Breast epithelium (tissue), 4 donors: ENCODE data around the gene OR6C74. TPM values are rescaled to one million over a fixed set of nuclear protein-coding genes. Genes with fewer than 3 reads are reported as not detected.

Source experiments
- DNase-seq, 2 donors: peaks; one replicate each; pipeline ENCODE4 v3.0.0-alpha.2; 2019; ENCODE audit warnings: low spot score in 2 of 2
- H3K27ac ChIP-seq, 2 donors: fragments of 200-600 bp; sonication (generic) in 1 of 2; one replicate each; pipeline ENCODE4 v1.5.1; 2016 to 2019; ENCODE audit warnings: mild to moderate bottlenecking in 1 of 2
- H3K27me3 ChIP-seq, 2 donors: fragments of 200-600 bp; sonication (generic) in 1 of 2; one replicate each; pipeline versions ENCODE4 v1.5.1 to v1.6.0; 2017 to 2019; ENCODE audit warnings: control low read depth in 1 of 2, mild to moderate bottlenecking in 1 of 2
- H3K36me3 ChIP-seq: fragments of 200-600 bp; one replicate; pipeline ENCODE4 v1.5.1; 2019
- H3K4me1 ChIP-seq, 2 donors: fragments of 200-600 bp; sonication (generic); one replicate each; pipeline ENCODE4 v1.5.1; 2016 to 2019; ENCODE audit warnings: control low read depth in 1 of 2
- H3K4me3 ChIP-seq, 3 donors: fragments of 200-600 bp; sonication (generic); 1 replicate in 2 of 3; 2 replicates in 1 of 3; pipeline ENCODE4 v1.5.1; 2016 to 2019; ENCODE audit warnings: mild to moderate bottlenecking in 3 of 3, moderate library complexity in 2 of 3
- H3K9me3 ChIP-seq, 2 donors: fragments of 200-600 bp; sonication (generic) in 1 of 2; one replicate each; pipeline ENCODE4 v1.5.1; 2016 to 2019; ENCODE audit warnings: control low read depth in 1 of 2
- POLR2A ChIP-seq: fragments of 450-650 bp; IDR thresholded peaks from one replicate; pipeline ENCODE4 v1.6.1; 2016; ENCODE audit warnings: antibody characterized with exemption, mild to moderate bottlenecking, moderate library complexity
- POLR2AphosphoS5 ChIP-seq, 3 donors: sonication (generic); formaldehyde crosslinking; IDR thresholded peaks; one replicate each; pipeline ENCODE4 v1.6.1; 2017; ENCODE audit warnings: antibody characterized with exemption in 3 of 3
- intact Hi-C: fragments of 100-400 bp; cut with DNase I; formaldehyde crosslinking; loops from one replicate; pipeline ENCODE4 v1.15.1; 2023; ENCODE audit warnings: low total_unique reads
- total RNA-seq, 3 donors: library from RNA; depleted of rRNA; stranded (reverse); fragments of >200 nt; gene quantifications; one replicate each; pipeline ENCODE4 v1.1.0, GENCODE V29; 2016
- TF ChIP-seq, protein P1 (sequence below), 3 donors: fragments of 450-650 bp; IDR thresholded peaks; one replicate each; pipeline ENCODE4 v1.5.1; 2016 to 2017; ENCODE audit warnings: antibody characterized with exemption in 3 of 3, mild to moderate bottlenecking in 3 of 3, moderate library complexity in 3 of 3

Gene OR6C74
- total RNA-seq, 3 donors from 2014 or later: not detected

DNA sequence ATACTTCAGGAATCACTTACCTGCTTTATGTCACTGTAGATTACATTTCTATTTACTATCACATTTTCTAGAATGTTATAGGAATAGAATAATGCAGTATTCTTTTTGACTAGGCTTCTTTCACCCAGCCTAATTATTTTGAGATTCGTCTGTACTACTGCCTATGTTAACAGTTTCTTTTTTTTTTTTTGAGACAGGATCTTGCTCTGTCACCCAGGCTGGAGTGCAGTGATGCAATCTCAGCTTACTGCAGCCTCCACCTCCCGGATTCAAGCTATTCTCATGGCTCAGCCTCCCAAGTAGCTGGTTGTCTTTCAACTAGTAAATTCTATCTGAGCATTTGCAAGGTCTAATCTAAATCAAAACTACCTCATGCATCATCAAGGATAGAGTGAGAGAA lies 45.6 kb downstream of the OR6C74 start:
- TF ChIP-seq POLR2A (no peak), POLR2AphosphoS5 (IDR thresholded peaks at IDR 0.05) (no peak)
- TF ChIP-seq, protein P1, sequence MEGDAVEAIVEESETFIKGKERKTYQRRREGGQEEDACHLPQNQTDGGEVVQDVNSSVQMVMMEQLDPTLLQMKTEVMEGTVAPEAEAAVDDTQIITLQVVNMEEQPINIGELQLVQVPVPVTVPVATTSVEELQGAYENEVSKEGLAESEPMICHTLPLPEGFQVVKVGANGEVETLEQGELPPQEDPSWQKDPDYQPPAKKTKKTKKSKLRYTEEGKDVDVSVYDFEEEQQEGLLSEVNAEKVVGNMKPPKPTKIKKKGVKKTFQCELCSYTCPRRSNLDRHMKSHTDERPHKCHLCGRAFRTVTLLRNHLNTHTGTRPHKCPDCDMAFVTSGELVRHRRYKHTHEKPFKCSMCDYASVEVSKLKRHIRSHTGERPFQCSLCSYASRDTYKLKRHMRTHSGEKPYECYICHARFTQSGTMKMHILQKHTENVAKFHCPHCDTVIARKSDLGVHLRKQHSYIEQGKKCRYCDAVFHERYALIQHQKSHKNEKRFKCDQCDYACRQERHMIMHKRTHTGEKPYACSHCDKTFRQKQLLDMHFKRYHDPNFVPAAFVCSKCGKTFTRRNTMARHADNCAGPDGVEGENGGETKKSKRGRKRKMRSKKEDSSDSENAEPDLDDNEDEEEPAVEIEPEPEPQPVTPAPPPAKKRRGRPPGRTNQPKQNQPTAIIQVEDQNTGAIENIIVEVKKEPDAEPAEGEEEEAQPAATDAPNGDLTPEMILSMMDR (IDR thresholded peaks at IDR 0.05): no peak
- intact Hi-C loops: no loop called here
- Histone ChIP-seq H3K4me1 (no peaks in the 10 kb centered on the region), H3K27me3 (no peaks in the 10 kb centered on the region), H3K27ac (no peak overlapping the region), H3K9me3 (no peaks in the 10 kb centered on the region), H3K36me3 (no peaks in the 10 kb centered on the region), H3K4me3 (no peak overlapping the region)
- no peak for DNase-seq

Other genes with a start within 250 kb of the OR6C74 start
- not detected for gene NEUROD4, start 224.6 kb upstream of the OR6C74 start, total RNA-seq
- gene OR9K2, start 118.2 kb upstream of the OR6C74 start, total RNA-seq: not detected
- gene OR10A7, start 23.6 kb upstream of the OR6C74 start, total RNA-seq: not detected
- not detected for gene OR6C6, start 52.0 kb downstream of the OR6C74 start, total RNA-seq
- gene OR6C1, start 69.7 kb downstream of the OR6C74 start, total RNA-seq: not detected
- not detected for gene OR6C3, start 86.1 kb downstream of the OR6C74 start, total RNA-seq
- gene OR6C75, start 118.4 kb downstream of the OR6C74 start, total RNA-seq: not detected
- gene OR6C65, start 155.9 kb downstream of the OR6C74 start, total RNA-seq: not detected
- gene OR6C76, start 181.6 kb downstream of the OR6C74 start, total RNA-seq: not detected
- gene OR6C2, start 199.5 kb downstream of the OR6C74 start, total RNA-seq: not detected
- gene OR6C70, start 225.5 kb downstream of the OR6C74 start, total RNA-seq: not detected
- gene OR6C68, start 247.8 kb downstream of the OR6C74 start, total RNA-seq: not detected